HCT116 (cell line): ENCODE results near the gene RUNX1. TPM values are rescaled to one million over a fixed set of nuclear protein-coding genes. Genes with fewer than 3 reads are reported as not detected.

Source experiments
- ATAC-seq: fragments of 200-7000 bp; cut with Tn5 transposase; 2 replicates; pipeline ENCODE4 v1.9.1; 2020; ENCODE audit warnings: mild to moderate bottlenecking, moderate library complexity
- BruUV-seq: library from RNA; stranded (reverse); fragments of 400-500 nt; replicated peaks from 2 replicates; lab custom pipeline; 2021; lab: Mats Ljungman, UMichigan
- CTCF ChIA-PET: fragments of 300-600 bp; sonication (Branson Sonifier 250); formaldehyde crosslinking; loops from one replicate; lab custom pipeline; 2021; ENCODE audit warnings: antibody characterized with exemption; lab: Charles Lee
- POLR2A ChIA-PET: fragments of 300-600, 350-600 bp; sonication (Branson Sonifier 250); formaldehyde crosslinking; loops from one replicate; lab custom pipeline; 2021; ENCODE audit warnings: antibody characterized with exemption; lab: Charles Lee
- RAD21 ChIA-PET, 2 experiments: fragments of 300-600 bp; sonication (Branson Sonifier 250); formaldehyde crosslinking; loops; one replicate each; lab custom pipeline; 2023; ENCODE audit warnings: low total read pairs in 2 of 2; ENCODE audit not compliant: uncharacterized antibody in 2 of 2, unreplicated experiment in 2 of 2, low non-redundant PET in 1 of 2; lab: Charles Lee
- DNase-seq: peaks from one replicate; pipeline ENCODE4 v3.0.0-alpha.2; 2010; ENCODE audit warnings: low read depth, low spot score
- H2AFZ ChIP-seq: fragments of 200-600 bp; shearing (Covaris generic), sonication (generic); 2 replicates; pipeline ENCODE4 v1.6.1; 2017; ENCODE audit warnings: low read depth, mixed run types, mixed read lengths, antibody characterized with exemption, low read length; ENCODE audit not compliant: poor library complexity, severe bottlenecking
- H3K27ac ChIP-seq: 2 replicates; pipeline ENCODE4 v1.5.1; 2012; ENCODE audit warnings: low read depth, low read length
- H3K27me3 ChIP-seq: fragments of 200-600 bp; sonication (generic); 2 replicates; pipeline ENCODE4 v1.6.1; 2016; ENCODE audit warnings: mixed run types, low read length, mixed read lengths; ENCODE audit not compliant: insufficient read depth
- H3K36me3 ChIP-seq, 2 experiments: fragments of 200-500 bp in 1 of 2; fragments of 200-600 bp in 1 of 2; sonication (Bioruptor generic) in 1 of 2; sonication (generic) in 1 of 2; 2 replicates each; pipeline versions ENCODE4 v1.5.1 to v1.6.1; 2014 to 2016; ENCODE audit warnings: low read length in 2 of 2, inconsistent platforms in 1 of 2, mixed read lengths in 1 of 2, mixed run types in 1 of 2; ENCODE audit not compliant: insufficient read depth in 2 of 2, control insufficient read depth in 1 of 2
- H3K4me1 ChIP-seq, 2 experiments: fragments of 200-600 bp in 1 of 2; sonication (generic) in 1 of 2; 2 replicates each; pipeline versions ENCODE4 v1.5.1 to v1.6.1; 2012 to 2017; ENCODE audit warnings: low read length in 2 of 2, inconsistent platforms in 1 of 2, mild to moderate bottlenecking in 1 of 2, mixed read lengths in 1 of 2, mixed run types in 1 of 2, moderate library complexity in 1 of 2; ENCODE audit not compliant: insufficient read depth in 2 of 2, control insufficient read depth in 1 of 2
- H3K4me2 ChIP-seq: fragments of 200-600 bp; sonication (generic); 2 replicates; pipeline ENCODE4 v1.6.1; 2017; ENCODE audit warnings: mixed run types, low read length, mixed read lengths
- H3K4me3 ChIP-seq, 2 experiments: fragments of 200-600 bp in 1 of 2; sonication (generic) in 1 of 2; replicated peaks in 1 of 2; 2 replicates each; pipeline ENCODE4 v1.5.1; 2011 to 2016; ENCODE audit warnings: low read length in 2 of 2, control low read depth in 1 of 2, low read depth in 1 of 2, mild to moderate bottlenecking in 1 of 2, mixed read lengths in 1 of 2, mixed run types in 1 of 2
- H3K79me2 ChIP-seq: fragments of 200-600 bp; sonication (generic); 2 replicates; pipeline ENCODE4 v1.6.1; 2017; ENCODE audit warnings: mild to moderate bottlenecking, mixed run types, low read length, moderate library complexity, mixed read lengths; ENCODE audit not compliant: insufficient read depth
- H3K9ac ChIP-seq: fragments of 200-600 bp; sonication (generic); 2 replicates; pipeline ENCODE4 v1.6.1; 2016; ENCODE audit warnings: low read length, mixed read lengths
- H3K9me2 ChIP-seq: fragments of 200-600 bp; sonication (generic), shearing (Covaris generic); 2 replicates; pipeline ENCODE4 v1.6.1; 2017; ENCODE audit warnings: mixed run types, mild to moderate bottlenecking, moderate library complexity; ENCODE audit not compliant: insufficient read depth
- H3K9me3 ChIP-seq, 2 experiments: fragments of 200-500 bp in 1 of 2; fragments of 200-600 bp in 1 of 2; sonication (Bioruptor generic) in 1 of 2; sonication (generic) in 1 of 2; 2 replicates each; pipeline ENCODE4 v1.6.1; 2014 to 2017; ENCODE audit warnings: low read length in 2 of 2, mixed read lengths in 2 of 2, inconsistent platforms in 1 of 2, low read depth in 1 of 2, mild to moderate bottlenecking in 1 of 2, mixed run types in 1 of 2, moderate library complexity in 1 of 2; ENCODE audit not compliant: control insufficient read depth in 1 of 2, insufficient read depth in 1 of 2
- H4K20me1 ChIP-seq: fragments of 200-600 bp; sonication (generic), shearing (Covaris generic); 2 replicates; pipeline ENCODE4 v1.6.1; 2017; ENCODE audit warnings: mixed run types, mild to moderate bottlenecking, moderate library complexity; ENCODE audit not compliant: insufficient read depth
- ATF3 ChIP-seq: IDR thresholded peaks from 2 replicates; pipeline ENCODE4 v1.6.1; 2012
- CEBPB ChIP-seq: IDR thresholded peaks from 2 replicates; pipeline ENCODE4 v1.6.1; 2012; ENCODE audit warnings: low read depth
- EGR1 ChIP-seq: IDR thresholded peaks from 2 replicates; pipeline ENCODE4 v1.6.1; 2012; ENCODE audit warnings: low read depth
- ELF1 ChIP-seq: IDR thresholded peaks from 2 replicates; pipeline ENCODE4 v1.6.1; 2012; ENCODE audit warnings: low read depth, borderline replicate concordance
- EZH2 ChIP-seq: fragments of 200-600 bp; sonication (generic); IDR thresholded peaks from 2 replicates; pipeline ENCODE4 v1.6.1; 2017; ENCODE audit warnings: antibody characterized with exemption, mixed run types
- EZH2phosphoT487 ChIP-seq: fragments of 200-600 bp; IDR thresholded peaks from 2 replicates; pipeline ENCODE4 v1.6.1; 2018; ENCODE audit warnings: antibody characterized with exemption, borderline replicate concordance
- FOSL1 ChIP-seq: IDR thresholded peaks from 2 replicates; pipeline ENCODE4 v1.6.1; 2012; ENCODE audit warnings: low read depth
- JUND ChIP-seq: IDR thresholded peaks from 2 replicates; pipeline ENCODE4 v1.6.1; 2012
- MAX ChIP-seq: IDR thresholded peaks from 2 replicates; pipeline ENCODE4 v1.6.1; 2012
- POLR2A ChIP-seq: IDR thresholded peaks from 2 replicates; pipeline ENCODE4 v1.7.0; 2011; ENCODE audit warnings: borderline replicate concordance; ENCODE audit not compliant: insufficient read depth, insufficient read length; ENCODE audit errors: extremely low read depth
- POLR2AphosphoS5 ChIP-seq: IDR thresholded peaks from 2 replicates; pipeline ENCODE4 v1.6.1; 2011; ENCODE audit warnings: mild to moderate bottlenecking, low read depth, low read length, moderate library complexity
- RAD21 ChIP-seq: IDR thresholded peaks from 2 replicates; pipeline ENCODE4 v1.6.1; 2012; ENCODE audit warnings: low read depth, mild to moderate bottlenecking
- SP1 ChIP-seq: IDR thresholded peaks from 2 replicates; pipeline ENCODE4 v1.6.1; 2012; ENCODE audit warnings: low read depth
- SRF ChIP-seq: IDR thresholded peaks from 2 replicates; pipeline ENCODE4 v1.6.1; 2012; ENCODE audit warnings: low read depth
- TCF7L2 ChIP-seq: IDR thresholded peaks from 2 replicates; pipeline ENCODE4 v1.7.0; 2011; ENCODE audit warnings: borderline replicate concordance, inconsistent platforms; ENCODE audit not compliant: insufficient read depth, insufficient read length; ENCODE audit errors: extremely low read depth
- YY1 ChIP-seq: IDR thresholded peaks from 2 replicates; pipeline ENCODE4 v1.6.1; 2011; ENCODE audit warnings: low read length, low read depth, moderate library complexity, mild to moderate bottlenecking; ENCODE audit not compliant: insufficient replicate concordance; ENCODE audit errors: extremely low read depth
- ZBTB33 ChIP-seq: IDR thresholded peaks from 2 replicates; pipeline ENCODE4 v1.6.1; 2011; ENCODE audit warnings: mild to moderate bottlenecking, low read length, moderate library complexity; ENCODE audit not compliant: insufficient replicate concordance; ENCODE audit errors: extremely low read depth
- ZFX ChIP-seq: fragments of 450-650 bp; IDR thresholded peaks from 2 replicates; pipeline ENCODE4 v1.6.1; 2017
- ZNF274 ChIP-seq: fragments of 200-500 bp; sonication (Bioruptor generic); IDR thresholded peaks from 2 replicates; pipeline ENCODE4 v1.6.1; 2014; ENCODE audit warnings: mild to moderate bottlenecking, low read depth, low read length, inconsistent platforms
- intact Hi-C: fragments of 100-400 bp; cut with micrococcal nuclease; formaldehyde crosslinking; loops from 2 replicates; pipeline ENCODE4 v1.10.0; 2022
- total RNA-seq: library from RNA; stranded (reverse); gene quantifications from one replicate; pipeline ENCODE4 v1.2.1, GENCODE V29; 2021; ENCODE audit not compliant: unreplicated experiment
- TF ChIP-seq, protein P1 (sequence below), 3 experiments: fragments of 200-600 bp in 1 of 3; sonication (generic) in 1 of 3; IDR thresholded peaks in 2 of 3; conservative IDR thresholded peaks in 1 of 3; 2 replicates each; pipeline ENCODE4 v1.5.1; 2012 to 2017; ENCODE audit warnings: low read depth in 2 of 3, low read length in 2 of 3, antibody characterized with exemption in 1 of 3, borderline replicate concordance in 1 of 3, control low read depth in 1 of 3, mild to moderate bottlenecking in 1 of 3, mixed read lengths in 1 of 3, mixed run types in 1 of 3, moderate library complexity in 1 of 3; ENCODE audit not compliant: insufficient read depth in 1 of 3

Gene RUNX1
- total RNA-seq, 1 experiment from 2014 or later = 33.5 TPM

DNA sequence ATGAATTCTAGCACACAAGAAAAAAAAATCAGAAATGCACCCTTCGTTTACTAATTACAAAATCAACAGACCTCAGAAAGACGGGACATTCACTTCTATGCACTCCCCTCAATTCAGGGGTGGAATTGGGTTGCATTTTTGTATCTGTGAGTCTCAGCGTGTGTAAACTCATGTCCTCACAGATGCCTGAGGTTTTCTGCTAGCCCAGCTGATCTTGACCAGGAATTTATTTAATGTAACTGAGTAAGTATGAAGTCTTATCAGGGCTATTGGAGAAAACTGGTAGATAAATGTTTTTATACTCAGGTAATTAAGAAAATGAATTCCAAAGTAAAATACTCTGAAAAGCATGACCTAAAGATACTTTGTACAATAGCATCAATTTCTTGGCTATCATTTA, 167.7 kb downstream of the RUNX1 start:
- H4K20me1 ChIP-seq = no peaks in the 10 kb centered on the region
- DNase-seq (no peak), ATAC-seq (no peak)
- H3K9ac ChIP-seq = peak overlapping the region; percentile 5; the same call in 1 of the 2 replicates
- peaks cover 96% of the 10 kb centered on the region for H3K79me2 ChIP-seq
- H3K4me1 ChIP-seq = peaks cover 48 to 76% of the 10 kb centered on the region in 2 experiments
- no peaks in the 10 kb centered on the region for H3K9me3 ChIP-seq
- no peak overlapping the region; the same call in 1 of the 2 replicates for H3K27ac ChIP-seq
- no peaks in the 10 kb centered on the region for H3K27me3 ChIP-seq
- TF ChIP-seq SRF (no peak), ZFX (no peak), MAX (no peak), SP1 (no peak), POLR2AphosphoS5 (no peak), YY1 (no peak), RAD21 (no peak), CEBPB (no peak), EZH2 (no peak), ATF3 (no peak), ELF1 (no peak), ZNF274 (no peak), FOSL1 (no peak), EZH2phosphoT487 (no peak), EGR1 (no peak), POLR2A (no peak), ZBTB33 (no peak), TCF7L2 (no peak), JUND (no peak)
- TF ChIP-seq, protein P1, sequence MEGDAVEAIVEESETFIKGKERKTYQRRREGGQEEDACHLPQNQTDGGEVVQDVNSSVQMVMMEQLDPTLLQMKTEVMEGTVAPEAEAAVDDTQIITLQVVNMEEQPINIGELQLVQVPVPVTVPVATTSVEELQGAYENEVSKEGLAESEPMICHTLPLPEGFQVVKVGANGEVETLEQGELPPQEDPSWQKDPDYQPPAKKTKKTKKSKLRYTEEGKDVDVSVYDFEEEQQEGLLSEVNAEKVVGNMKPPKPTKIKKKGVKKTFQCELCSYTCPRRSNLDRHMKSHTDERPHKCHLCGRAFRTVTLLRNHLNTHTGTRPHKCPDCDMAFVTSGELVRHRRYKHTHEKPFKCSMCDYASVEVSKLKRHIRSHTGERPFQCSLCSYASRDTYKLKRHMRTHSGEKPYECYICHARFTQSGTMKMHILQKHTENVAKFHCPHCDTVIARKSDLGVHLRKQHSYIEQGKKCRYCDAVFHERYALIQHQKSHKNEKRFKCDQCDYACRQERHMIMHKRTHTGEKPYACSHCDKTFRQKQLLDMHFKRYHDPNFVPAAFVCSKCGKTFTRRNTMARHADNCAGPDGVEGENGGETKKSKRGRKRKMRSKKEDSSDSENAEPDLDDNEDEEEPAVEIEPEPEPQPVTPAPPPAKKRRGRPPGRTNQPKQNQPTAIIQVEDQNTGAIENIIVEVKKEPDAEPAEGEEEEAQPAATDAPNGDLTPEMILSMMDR (IDR thresholded peaks at IDR 0.05 in 2 of 3, conservative IDR thresholded peaks at IDR 0.05 in 1 of 3; ENCODE audit: borderline replicate concordance in 1 of 3, insufficient read depth in 1 of 3, low read depth in 2 of 3, low read length in 2 of 3) = no peak
- peak overlapping the region; percentile 67 for H3K4me2 ChIP-seq
- BruUV-seq = no TSS peak
- H3K36me3 ChIP-seq = peaks cover 10 to 19% of the 10 kb centered on the region in 2 experiments; a peak in 2 of 4 replicates
- H3K9me2 ChIP-seq = no peaks in the 10 kb centered on the region
- CTCF ChIA-PET = no interaction called here
- RAD21 ChIA-PET = no interaction called here
- no peak overlapping the region for H2AFZ ChIP-seq
- intact Hi-C loops = no loop called here
- H3K4me3 ChIP-seq = no peak overlapping the region
- POLR2A ChIA-PET = no interaction called here
